Stimulated activated CD4-positive, alpha-beta T cell treated with anti-CD3 and anti-CD28 coated beads, TNF-alpha, amount 100 ng/mL, for 1 hour (primary cell): ENCODE measurements around the gene GOLGA1.
"Not testable (repeated sequence)": the region's sequence is repeated elsewhere in the genome, so short reads cannot be mapped to it uniquely, and the experiment has no call there.

Source experiments
- DNase-seq, 3 donors: peaks; one replicate each; pipeline ENCODE4 v3.0.0-alpha.2; 2020; ENCODE audit warnings: low read depth in 3 of 3, low spot score in 1 of 3

GOLGA1 gene

GRCh38 chr9:124940521-124940893 is 376 bp downstream of the GOLGA1 start:
- no peak for DNase-seq

- DNase-seq = no peak
Observed at GRCh38 chr9:124939944-124940343, 939 bp downstream of the GOLGA1 start.

- DNase-seq = no peak
Observed at GRCh38 chr9:124934290-124934689, 6.6 kb downstream of the GOLGA1 start.

- DNase-seq = no peak
Observed at GRCh38 chr9:124932333-124932732, 8.6 kb downstream of the GOLGA1 start.

- no peak for DNase-seq
Observed at GRCh38 chr9:124929464-124929863, 11.4 kb downstream of the GOLGA1 start.

GRCh38 chr9:124928116-124928515 is 12.8 kb downstream of the GOLGA1 start:
- DNase-seq = no peak

- DNase-seq = not testable (repeated sequence)
Observed at GRCh38 chr9:124920394-124920793, 20.5 kb downstream of the GOLGA1 start.

GRCh38 chr9:124914753-124915405 is 26.0 kb downstream of the GOLGA1 start:
- DNase-seq = no peak

GRCh38 chr9:124913378-124913777 is 27.5 kb downstream of the GOLGA1 start:
- DNase-seq = no peak

GRCh38 chr9:124911766-124912165 is 29.1 kb downstream of the GOLGA1 start:
- no peak for DNase-seq

- no peak for DNase-seq
Observed at GRCh38 chr9:124908098-124908497, 32.8 kb downstream of the GOLGA1 start.

GRCh38 chr9:124906966-124907365 is 33.9 kb downstream of the GOLGA1 start:
- no peak for DNase-seq

GRCh38 chr9:124899845-124900244 is 41.0 kb downstream of the GOLGA1 start:
- no peak for DNase-seq

- no peak for DNase-seq
Observed at GRCh38 chr9:124897570-124898460, 43.1 kb downstream of the GOLGA1 start.

GRCh38 chr9:124894741-124895170 is 46.1 kb downstream of the GOLGA1 start:
- no peak for DNase-seq

GRCh38 chr9:124894035-124894740 is 46.7 kb downstream of the GOLGA1 start:
- no peak for DNase-seq

- DNase-seq = no peak
Observed at GRCh38 chr9:124890179-124890578, 50.7 kb downstream of the GOLGA1 start.

- no peak for DNase-seq
Observed at GRCh38 chr9:124889006-124889405, 51.9 kb downstream of the GOLGA1 start.

- no peak for DNase-seq
Observed at GRCh38 chr9:124887832-124888231, 53.1 kb downstream of the GOLGA1 start.

GRCh38 chr9:124886866-124887492 is 53.9 kb downstream of the GOLGA1 start:
- DNase-seq = no peak

- no peak for DNase-seq
Observed at GRCh38 chr9:124886461-124886860, 54.4 kb downstream of the GOLGA1 start.
